SH-SY5Y (cell line): ENCODE data around the gene GALNT12.

ENCODE experiments used
- GATA2 ChIP-seq: IDR thresholded peaks from 2 replicates; pipeline ENCODE4 v1.6.1; 2011; ENCODE audit warnings: mild to moderate bottlenecking, low read depth, low read length
- GATA3 ChIP-seq: IDR thresholded peaks from 2 replicates; pipeline ENCODE4 v1.6.1; 2011; ENCODE audit warnings: low read depth, mild to moderate bottlenecking, low read length, moderate library complexity

- TF ChIP-seq GATA3, result no peak
- TF ChIP-seq GATA2, result no peak
Measured at GRCh38 chr9:98860871-98861293, 53.4 kb downstream of the GALNT12 start.
